ENCODE results near the gene KRT71.

- TF ChIP-seq CTCF (IDR thresholded peaks at IDR 0.05) (peak in 5 of 6 experiments; percentile 17 to 28 (median 19)), POLR2A (IDR thresholded peaks at IDR 0.05) (no peak)
These were observed 8.7 kb downstream of the KRT71 start for GRCh38 chr12:52543985-52544883.
